HG02852 (cell line): Measurements from ENCODE around the gene ALKBH1.

ENCODE experiments used
- ATAC-seq: cut with Tn5 transposase; IDR thresholded peaks from one replicate; pipeline ENCODE4 v1.9.1; 2021; ENCODE audit warnings: mild to moderate bottlenecking, moderate library complexity; ENCODE audit not compliant: unreplicated experiment

The ALKBH1 gene

GRCh38 chr14:77625360-77625759, 82.5 kb downstream of the ALKBH1 start:
- no peak for ATAC-seq

- ATAC-seq: no peak
These were observed 84.6 kb downstream of the ALKBH1 start for GRCh38 chr14:77623201-77623600.
